H1 (cell line): ENCODE results near the gene INCENP. TPM values are rescaled to one million over a fixed set of nuclear protein-coding genes. Genes with fewer than 3 reads are reported as not detected.

Experiments
- BACH1 ChIP-seq: IDR thresholded peaks from 2 replicates; pipeline ENCODE4 v1.6.1; 2012; ENCODE audit warnings: low read length, improper control_type of control experiment
- CBX8 ChIP-seq: fragments of 300-800, 300-1000 bp; sonication (generic); IDR thresholded peaks from 2 replicates; pipeline ENCODE4 v1.7.1; 2016; ENCODE audit warnings: low read depth, low read length, borderline replicate concordance
- CEBPB ChIP-seq: IDR thresholded peaks from 2 replicates; pipeline ENCODE4 v1.6.1; 2012; ENCODE audit warnings: low read depth, low read length
- GTF2F1 ChIP-seq: IDR thresholded peaks from 2 replicates; pipeline ENCODE4 v1.6.1; 2012; ENCODE audit warnings: low read depth, low read length, improper control_type of control experiment, borderline replicate concordance
- HDAC6 ChIP-seq: IDR thresholded peaks from one replicate; pipeline ENCODE4 v1.7.1; 2012; ENCODE audit warnings: low read depth, mild to moderate bottlenecking, inconsistent platforms, low read length, moderate library complexity
- MAFK ChIP-seq: IDR thresholded peaks from 2 replicates; pipeline ENCODE4 v1.6.1; 2012; ENCODE audit warnings: low read depth, mild to moderate bottlenecking, improper control_type of control experiment, low read length
- MAX ChIP-seq: IDR thresholded peaks from 2 replicates; pipeline ENCODE4 v1.6.1; 2012; ENCODE audit warnings: inconsistent platforms
- NANOG ChIP-seq: IDR thresholded peaks from 2 replicates; pipeline ENCODE4 v1.6.1; 2011; ENCODE audit warnings: low read length, low read depth, mild to moderate bottlenecking, inconsistent platforms; ENCODE audit not compliant: insufficient read depth, poor library complexity, severe bottlenecking
- NRF1 ChIP-seq: IDR thresholded peaks from 2 replicates; pipeline ENCODE4 v1.6.1; 2011; ENCODE audit warnings: mild to moderate bottlenecking, low read depth, low read length, improper control_type of control experiment
- POLR2AphosphoS5 ChIP-seq: IDR thresholded peaks from 2 replicates; pipeline ENCODE4 v1.6.1; 2011; ENCODE audit warnings: low read depth, low read length
- RAD21 ChIP-seq, 2 experiments: IDR thresholded peaks in 1 of 2; conservative IDR thresholded peaks in 1 of 2; 2 replicates each; pipeline ENCODE4 v1.6.1; 2011; ENCODE audit warnings: low read depth in 2 of 2, low read length in 2 of 2, improper control_type of control experiment in 1 of 2, inconsistent platforms in 1 of 2, mild to moderate bottlenecking in 1 of 2, moderate library complexity in 1 of 2
- SP2 ChIP-seq: IDR thresholded peaks from 2 replicates; pipeline ENCODE4 v1.6.1; 2012; ENCODE audit warnings: mild to moderate bottlenecking, low read length, inconsistent platforms
- SP4 ChIP-seq: IDR thresholded peaks from 2 replicates; pipeline ENCODE4 v1.6.1; 2012; ENCODE audit warnings: low read length, inconsistent platforms
- TAF1 ChIP-seq: IDR thresholded peaks from 2 replicates; pipeline ENCODE4 v1.6.1; 2011; ENCODE audit warnings: mild to moderate bottlenecking, low read depth, low read length
- TCF12 ChIP-seq: IDR thresholded peaks from 2 replicates; pipeline ENCODE4 v1.6.1; 2011; ENCODE audit warnings: low read depth, mild to moderate bottlenecking, low read length
- USF2 ChIP-seq: IDR thresholded peaks from 2 replicates; pipeline ENCODE4 v1.6.1; 2011; ENCODE audit warnings: low read length, improper control_type of control experiment
- polyA plus RNA-seq, 7 experiments: library from polyadenylated mRNA; depleted of rRNA in 3 of 7; stranded (reverse) in 5 of 7; unstranded in 2 of 7; fragments of >200 nt in 5 of 7; fragments of 200-250 nt in 2 of 7; gene quantifications; 1 replicate in 5 of 7; 2 replicates in 1 of 7; 4 replicates in 1 of 7; pipeline versions ENCODE4 v1.2.1 to v1.2.3, GENCODE V29; 2011 to 2013; ENCODE audit warnings: missing spikeins in 2 of 7, mixed read lengths in 2 of 7
- total RNA-seq: library from RNA; stranded (reverse); fragmentation: NEBNext Ultra II Directional; extraction: Animal tissue kit (Norgen Biotek cat#: 25700); gene quantifications from 2 replicates; pipeline ENCODE4 v1.2.1, GENCODE V29; 2021

INCENP gene
- total and polyA plus RNA-seq, 2 of the 8 experiments (the other 6 are each of a cell fraction or from before 2014, with no cell fraction given), result 25.4 to 132 TPM

- TF ChIP-seq GTF2F1 (no peak), TAF1 (no peak), NRF1 (no peak), POLR2AphosphoS5 (no peak), HDAC6 (no peak), BACH1 (no peak), MAX (no peak), SP4 (no peak), NANOG (no peak), SP2 (no peak), TCF12 (no peak), USF2 (no peak), MAFK (no peak), RAD21 (IDR thresholded peaks at IDR 0.05 in 1 of 2, conservative IDR thresholded peaks at IDR 0.05 in 1 of 2; ENCODE audit: low read depth in 2 of 2, low read length in 2 of 2) (peak; percentile 39 to 53; a peak in 2 of 4 replicates), CBX8 (no peak), CEBPB (no peak)
Measured at GRCh38 chr11:62195945-62196344, 72.1 kb downstream of the INCENP start (continued).
